ENCODE data around the gene GALNT18. TPM values are rescaled to one million over a fixed set of nuclear protein-coding genes. Genes with fewer than 3 reads are reported as not detected.

GALNT18 gene
- total RNA-seq, 1 donor from 2014 or later = 137 TPM

DNA sequence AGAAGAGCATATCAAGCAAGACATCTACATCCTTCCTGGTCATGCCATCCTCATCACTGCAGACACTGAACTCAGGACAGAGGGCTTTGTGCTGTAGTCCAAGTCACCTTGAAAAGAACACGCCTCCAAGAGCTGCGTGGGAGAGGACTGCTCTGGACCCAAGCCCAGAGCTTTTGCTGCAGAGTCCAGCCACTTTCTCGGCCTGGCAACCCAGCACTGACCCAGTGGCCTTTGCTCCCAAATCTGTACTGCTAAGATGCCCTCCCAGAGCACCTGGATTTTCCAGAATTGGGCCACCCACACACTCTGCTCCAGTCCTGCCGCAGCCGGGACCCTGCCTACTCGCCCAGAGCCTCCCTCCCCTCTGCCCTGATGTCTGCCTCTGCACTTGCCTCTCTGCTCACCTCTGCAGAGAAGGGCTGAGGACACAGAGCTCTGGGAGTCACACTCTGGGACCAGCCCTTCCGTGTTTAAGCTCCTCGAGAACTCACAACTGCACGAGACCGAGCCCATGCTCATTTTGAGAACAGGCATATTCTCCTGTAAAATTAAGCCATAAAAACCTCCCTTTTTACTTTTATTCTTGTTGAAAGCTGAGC is 185.0 kb downstream of the GALNT18 start:
- no peak for DNase-seq (ENCODE audit: low spot score)

DNA sequence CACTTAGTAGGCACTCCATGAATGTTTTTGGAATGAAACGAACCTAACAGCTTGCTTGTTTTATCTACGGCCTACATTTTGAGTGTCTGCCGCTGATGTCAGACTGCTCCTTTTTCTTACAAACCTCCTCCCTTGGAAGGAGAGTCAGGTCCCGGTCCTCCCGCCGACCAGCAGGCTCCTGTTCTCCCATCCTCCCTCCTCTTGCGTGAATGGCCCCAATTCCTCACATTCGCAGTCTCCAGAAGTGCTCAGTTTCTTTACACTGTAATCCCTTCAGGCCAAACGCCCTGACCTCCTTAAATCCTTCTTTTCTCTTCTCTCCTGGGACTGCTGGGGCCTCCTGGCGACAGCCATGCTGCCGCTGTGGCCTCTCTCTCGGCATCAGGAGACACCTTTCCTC is 186.2 kb downstream of the GALNT18 start:
- DNase-seq (ENCODE audit: low spot score) = peak; percentile 85

DNA sequence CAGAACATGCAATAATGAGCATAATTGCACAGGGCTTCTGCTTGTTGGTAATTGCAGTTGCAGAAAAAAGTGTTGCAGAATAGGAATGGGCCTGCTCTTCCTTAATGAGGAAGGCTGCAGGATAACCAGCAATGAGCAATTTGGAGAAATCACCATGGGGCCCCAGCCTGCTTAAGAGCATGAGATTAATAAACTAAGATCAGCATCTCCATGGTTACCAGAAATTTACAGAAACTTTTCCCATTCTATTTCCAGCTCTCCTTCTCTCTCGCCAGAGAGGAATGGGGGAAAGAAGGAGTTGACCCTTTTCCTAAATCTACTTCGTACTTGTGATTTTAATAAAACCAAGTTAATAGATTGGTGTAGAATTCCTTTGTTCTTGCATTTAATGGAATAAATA is 187.8 kb downstream of the GALNT18 start:
- DNase-seq (ENCODE audit: low spot score) = no peak

DNA sequence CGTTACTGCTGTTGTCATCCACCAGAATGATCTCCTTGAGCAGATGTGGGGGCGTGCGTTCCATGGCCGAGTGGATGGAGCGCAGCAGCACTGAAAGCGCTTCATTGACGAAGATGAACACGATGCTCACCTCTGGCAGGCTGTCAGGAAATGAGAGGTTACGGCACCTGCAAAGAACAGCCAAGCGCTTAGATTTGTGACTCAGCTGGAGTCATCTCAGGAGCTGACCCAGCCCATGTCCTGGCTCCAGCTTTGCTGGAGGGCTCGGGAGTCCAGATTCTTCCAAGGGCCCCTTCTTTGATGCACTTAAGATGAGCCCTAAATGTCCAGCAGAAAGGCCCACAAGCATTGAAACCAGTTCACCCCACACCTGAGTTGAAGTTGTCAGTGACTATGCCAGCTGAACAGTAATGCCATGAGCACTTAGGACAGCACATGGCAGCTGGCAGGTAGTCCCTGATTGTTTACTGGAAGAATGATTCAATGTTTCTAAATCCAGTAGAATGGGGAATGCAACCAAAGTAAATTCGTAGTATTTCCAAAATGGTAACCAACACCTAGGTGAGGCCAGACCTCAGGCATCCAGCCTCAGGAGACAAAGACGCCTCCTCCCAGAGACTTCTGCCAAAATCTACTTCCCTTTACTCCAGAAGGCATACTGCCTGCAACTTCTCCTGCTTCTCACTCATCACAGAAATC is 189.0 kb downstream of the GALNT18 start:
- DNase-seq (ENCODE audit: low spot score) = no peak

DNA sequence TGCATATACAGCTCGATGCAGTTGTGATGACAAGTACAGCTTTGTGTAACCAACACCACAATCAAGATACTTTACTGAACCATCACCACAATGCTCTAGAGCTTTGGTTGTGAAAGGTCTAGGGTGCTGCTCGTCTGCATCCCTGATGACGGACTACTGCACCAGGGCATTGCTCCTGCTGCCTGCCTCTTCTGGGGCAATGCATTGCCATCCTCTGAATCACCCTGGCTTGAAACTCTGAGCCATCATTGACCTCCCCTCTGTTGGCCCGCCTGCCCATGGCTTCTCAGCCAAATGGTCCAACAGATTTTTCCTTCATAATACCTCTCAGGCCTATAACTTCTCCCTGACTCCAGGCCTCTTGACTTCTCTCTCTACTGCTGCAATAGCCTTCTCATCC is 191.4 kb downstream of the GALNT18 start:
- no peak for DNase-seq (ENCODE audit: low spot score)

DNA sequence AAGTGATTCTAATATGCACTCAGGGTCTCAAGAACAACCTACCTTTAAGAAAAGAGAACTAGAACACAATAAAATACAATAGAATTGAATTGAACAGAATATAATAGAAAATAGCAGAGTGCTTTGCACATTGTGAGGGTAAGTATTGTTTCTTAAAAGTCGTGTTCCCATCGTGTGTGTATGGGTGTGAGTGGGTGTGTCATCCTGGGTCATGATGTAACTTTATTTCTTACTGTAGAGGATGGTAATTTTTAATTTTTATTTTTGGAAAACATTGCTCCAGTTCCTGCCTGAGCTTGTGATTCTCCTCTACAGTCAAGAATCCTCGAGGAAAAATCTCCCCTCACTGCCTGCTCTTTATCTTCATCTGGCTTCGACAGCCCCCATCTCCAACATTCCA is 193.1 kb downstream of the GALNT18 start:
- no peak for DNase-seq (ENCODE audit: low spot score)

DNA sequence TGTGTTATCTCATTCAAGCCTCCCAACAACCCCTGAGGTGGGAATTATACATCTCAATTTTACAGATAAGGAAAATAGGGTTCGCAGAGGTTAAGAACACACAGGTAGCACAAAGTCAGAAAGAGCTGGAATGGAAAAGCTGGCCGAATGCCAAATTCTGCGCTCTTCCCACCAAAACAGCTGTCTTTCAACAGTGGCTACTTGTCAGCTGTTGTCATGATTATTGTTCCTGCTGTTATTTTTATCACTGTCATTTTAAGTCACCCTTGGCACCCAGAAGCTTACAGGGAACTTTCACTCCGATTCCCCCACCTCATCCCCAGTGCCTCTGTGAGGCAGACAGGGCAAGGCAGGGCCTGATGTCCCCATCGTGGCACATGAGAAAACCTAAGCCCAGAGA is 194.3 kb downstream of the GALNT18 start:
- no peak for DNase-seq (ENCODE audit: low spot score)

DNA sequence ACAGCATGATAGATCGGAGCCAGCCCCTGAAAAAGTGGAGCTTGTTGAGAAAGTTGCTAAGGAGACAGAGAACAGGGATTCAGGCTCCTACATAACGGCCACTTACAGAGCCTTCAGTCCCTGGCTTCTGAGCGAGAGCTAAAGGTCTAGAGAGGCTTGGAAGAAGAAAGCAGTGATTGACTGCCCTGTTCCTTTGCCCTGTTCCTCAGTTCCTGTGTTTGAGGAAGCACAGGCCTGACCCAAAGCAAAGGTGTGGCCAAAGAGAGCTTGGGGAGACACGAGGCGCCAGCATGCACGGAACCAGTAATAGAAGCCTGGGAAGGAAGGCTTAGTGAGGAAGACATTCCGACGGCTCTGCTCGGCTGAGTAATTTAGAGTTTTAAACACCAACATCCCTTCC is 194.7 kb downstream of the GALNT18 start:
- peak; percentile 69 for DNase-seq (ENCODE audit: low spot score)

DNA sequence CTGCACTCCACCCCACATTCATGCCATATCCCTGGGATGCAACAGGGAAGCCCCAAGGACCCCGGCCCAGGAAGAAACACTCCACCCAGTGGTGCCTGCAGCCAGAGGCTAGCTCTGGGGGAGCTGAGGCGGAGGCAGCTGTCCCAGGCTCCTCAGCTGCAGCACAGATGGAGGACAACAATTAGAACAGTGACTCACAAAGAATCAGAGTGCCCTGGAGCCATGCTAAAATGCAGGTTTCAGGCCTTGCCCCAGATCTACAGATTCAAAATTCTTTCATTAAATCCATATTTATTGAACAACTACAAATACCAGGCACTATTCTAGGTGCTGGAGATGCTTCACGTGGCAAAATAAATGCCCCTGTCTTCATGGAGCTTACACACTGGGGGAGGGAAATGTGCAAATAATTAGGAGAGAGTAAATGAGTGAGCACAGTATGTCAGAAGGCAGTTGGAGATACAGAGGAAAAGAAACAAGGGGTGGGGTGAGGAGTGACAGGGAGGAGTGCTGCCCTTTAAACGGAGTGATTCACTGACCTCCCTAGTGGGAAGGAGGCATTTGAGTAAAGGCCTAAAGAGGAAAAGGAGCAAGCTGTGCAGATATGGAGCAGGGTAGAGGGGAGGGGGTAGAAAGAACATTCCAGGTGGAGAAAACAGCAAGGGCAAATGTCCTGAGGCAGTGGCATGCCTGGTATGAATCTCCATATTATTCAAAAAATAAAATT is 195.4 kb downstream of the GALNT18 start:
- no peak for DNase-seq (ENCODE audit: low spot score)

DNA sequence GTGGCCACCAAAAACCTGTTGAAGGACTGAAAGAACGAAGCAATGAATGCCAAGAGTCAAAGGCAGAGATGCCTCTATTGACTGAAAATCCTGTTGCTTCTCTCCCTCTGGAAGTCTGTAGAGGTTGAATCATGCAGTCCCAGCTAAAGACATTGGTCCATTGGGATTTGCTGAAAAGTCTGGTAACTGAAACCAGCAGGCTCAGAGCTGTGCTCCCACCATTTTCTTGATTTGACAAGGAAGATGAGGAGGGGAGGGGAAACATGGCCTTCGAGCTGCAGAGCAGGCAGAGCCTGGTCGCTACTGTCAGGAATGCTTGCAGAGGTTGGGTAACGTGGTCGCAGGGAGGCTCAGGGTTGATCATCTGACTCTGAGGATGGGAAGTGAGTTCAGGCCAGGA is 196.0 kb downstream of the GALNT18 start:
- DNase-seq (ENCODE audit: low spot score) = no peak

DNA sequence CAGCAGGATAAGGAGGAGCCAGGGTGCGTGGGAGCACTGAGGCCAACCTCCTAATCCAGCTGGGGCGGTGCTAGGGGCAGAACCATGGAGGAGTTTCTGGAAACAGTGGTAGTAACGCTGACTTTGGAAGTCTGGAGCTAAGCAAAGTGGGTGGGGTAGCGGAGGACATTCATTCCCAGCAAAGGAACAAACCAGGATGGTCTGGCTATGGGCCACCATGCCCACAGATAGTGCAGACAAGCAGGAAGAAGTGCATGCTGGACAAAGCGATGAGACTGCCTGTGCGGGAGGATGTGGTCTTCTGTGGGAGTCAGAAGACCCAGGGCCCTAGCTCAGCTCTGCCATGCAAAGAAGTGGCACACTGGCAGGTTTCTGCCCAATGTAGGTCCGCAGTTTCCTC is 197.1 kb downstream of the GALNT18 start:
- no peak for DNase-seq (ENCODE audit: low spot score)

DNA sequence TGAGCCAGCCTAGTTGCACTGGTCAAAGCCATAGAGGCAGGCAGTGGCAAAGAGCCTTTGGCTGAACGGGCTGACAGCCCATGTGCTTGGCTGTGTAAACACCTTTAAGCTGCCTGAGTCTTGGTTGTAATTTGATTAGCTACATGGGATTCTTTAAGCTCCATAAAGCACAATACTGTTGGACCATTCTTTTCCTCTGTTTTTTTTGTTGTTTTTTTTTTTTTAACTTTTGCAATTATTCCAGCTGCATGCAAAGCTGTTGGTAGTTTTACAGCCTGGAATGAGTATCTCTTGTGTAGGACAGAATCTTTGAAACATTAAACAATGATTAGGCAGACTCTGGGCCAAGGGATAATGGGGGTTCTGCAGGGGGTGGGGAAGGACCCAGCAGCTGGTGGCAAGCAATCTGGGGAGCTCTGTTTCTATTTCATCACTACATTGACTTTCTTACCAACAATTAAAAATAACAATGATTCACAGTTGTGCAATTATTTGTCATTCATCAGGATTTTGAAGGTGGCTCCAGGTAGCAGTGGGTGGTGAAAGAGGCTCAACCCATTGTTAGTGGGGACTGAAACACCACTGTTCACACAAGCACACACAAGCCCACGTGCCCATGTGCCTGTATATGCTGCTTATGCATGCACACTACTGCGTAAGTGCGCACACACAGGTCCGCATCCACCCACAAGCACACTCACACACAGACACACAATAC is 199.2 kb downstream of the GALNT18 start:
- DNase-seq (ENCODE audit: low spot score) = no peak

DNA sequence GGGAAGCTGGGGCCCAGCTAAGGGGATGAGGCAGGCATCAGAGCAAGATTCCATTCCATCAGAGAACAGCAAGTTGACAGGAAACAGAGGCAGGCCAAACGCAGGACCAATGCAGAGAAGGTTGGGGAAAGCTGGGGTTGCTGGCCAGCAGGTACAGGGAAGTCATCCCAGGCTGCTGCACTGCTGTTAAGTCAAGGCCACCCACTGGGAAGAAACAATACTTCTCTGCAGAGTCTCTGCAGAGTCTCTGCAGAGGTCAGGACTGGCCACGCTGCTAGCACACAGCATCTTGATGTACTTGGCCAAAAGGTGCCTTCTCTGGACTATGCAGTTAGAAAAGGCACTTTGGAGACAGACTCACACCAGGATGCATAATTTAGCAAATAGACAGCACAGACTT is 200.3 kb downstream of the GALNT18 start:
- DNase-seq (ENCODE audit: low spot score) = no peak

DNA sequence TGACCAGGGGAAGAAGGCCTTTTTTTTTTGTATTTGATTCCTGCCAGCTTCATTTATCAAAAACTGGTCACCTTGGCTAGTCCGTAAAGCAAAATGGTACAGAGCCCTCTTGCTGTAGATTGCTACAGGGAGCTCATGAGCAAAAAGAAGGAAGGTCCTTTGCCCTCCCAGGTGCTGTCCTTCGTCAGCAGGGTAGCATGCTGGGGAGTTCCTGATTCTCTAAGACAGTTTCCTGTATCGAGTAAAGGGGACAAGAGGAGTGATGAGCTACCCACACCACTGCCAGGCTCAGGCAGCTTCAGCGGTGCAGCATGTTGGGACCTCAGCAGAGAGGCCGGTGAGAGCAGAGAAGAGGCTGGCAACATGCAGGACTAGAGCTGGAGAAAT is 200.9 kb downstream of the GALNT18 start:
- no peak for DNase-seq (ENCODE audit: low spot score)

DNA sequence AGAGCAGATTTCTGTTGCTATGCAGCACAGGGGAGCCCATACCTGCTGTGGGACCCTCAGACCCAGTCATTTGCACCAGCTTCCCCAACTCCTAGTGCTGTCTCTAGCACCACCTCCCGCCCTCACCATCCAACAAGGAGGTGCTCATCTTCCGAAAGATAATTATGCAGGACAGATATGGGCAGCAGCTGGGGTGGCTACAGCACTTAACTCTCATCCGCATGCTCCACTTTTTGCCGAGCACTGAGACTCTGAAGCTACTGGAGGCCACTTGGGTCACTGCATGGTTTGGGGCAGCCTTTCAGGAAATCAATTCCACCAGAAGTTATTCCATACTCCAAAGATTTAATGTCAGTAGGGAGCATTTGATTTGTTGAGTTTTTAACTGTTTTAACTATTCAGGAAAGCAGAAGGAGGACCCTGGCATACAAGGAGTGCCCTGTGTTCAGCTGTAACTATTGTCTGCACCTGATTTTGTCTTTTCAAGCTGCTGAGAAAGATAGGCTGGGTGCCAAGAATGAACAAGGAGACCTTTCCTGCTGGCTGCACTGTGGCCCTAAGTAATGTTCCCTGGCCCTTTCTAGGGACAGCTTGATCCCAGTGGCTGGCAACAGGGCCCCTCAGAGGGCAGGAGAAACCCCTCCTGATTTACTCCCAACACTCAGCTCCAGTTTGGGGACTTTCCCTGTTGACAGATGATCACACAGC is 201.5 kb downstream of the GALNT18 start:
- no peak for DNase-seq (ENCODE audit: low spot score)

DNA sequence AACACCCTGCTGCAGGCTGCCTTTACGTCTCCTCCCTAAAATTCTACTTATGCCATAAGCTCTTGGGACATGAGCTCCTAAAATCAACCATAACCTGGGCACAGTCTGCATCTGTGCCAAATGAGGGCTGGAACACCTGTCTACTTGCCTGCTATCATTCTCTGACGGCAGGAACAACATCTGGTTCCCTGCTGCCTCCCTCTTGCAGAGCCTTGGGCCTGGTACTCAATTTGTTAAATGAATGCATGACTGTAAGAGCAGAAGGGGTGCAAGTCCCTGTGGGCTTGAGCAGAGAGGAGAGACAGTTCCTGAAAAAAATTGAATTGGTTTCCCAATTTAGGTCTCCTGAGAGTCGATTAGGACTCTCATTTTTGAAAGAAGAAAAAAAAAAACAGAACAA is 202.1 kb downstream of the GALNT18 start:
- no peak for DNase-seq (ENCODE audit: low spot score)

DNA sequence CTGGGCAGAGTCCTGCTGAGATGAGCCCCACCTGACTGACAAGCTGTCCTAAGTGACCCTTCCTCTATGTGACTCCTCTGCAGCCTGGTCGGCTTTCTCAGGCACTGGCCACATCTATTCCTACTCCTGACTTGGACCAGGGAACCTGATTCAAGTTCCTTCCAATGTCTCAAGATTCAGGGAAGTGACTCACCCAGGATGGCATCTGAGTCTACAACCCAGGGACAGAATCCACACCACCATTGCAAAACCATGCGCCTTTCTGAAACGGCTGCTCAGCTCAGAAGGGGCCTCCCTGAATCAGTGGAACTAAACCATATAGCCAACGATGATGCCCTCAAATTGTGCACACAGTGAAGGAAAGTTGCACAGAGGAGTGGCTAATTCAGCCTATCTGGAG is 204.9 kb downstream of the GALNT18 start:
- no peak for DNase-seq (ENCODE audit: low spot score)

DNA sequence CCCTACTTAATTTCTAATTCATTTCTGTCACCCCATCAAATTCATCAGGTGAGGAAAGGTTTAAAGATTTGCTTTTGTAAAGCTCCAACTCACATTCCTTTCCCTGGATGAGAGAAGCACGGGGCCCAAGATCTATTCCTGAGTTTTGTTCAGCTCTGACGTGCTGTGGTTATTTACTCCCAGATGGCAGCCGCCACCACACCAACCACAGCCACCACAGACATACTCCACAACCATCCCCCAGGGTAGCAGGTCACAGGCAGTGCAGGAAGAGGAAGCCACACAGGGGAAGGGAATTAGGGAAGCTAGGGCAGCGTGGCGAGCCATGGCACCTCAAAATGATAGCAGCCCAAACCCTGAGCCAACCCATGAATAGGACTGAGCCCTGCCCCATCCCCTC is 205.3 kb downstream of the GALNT18 start:
- DNase-seq (ENCODE audit: low spot score) = no peak

DNA sequence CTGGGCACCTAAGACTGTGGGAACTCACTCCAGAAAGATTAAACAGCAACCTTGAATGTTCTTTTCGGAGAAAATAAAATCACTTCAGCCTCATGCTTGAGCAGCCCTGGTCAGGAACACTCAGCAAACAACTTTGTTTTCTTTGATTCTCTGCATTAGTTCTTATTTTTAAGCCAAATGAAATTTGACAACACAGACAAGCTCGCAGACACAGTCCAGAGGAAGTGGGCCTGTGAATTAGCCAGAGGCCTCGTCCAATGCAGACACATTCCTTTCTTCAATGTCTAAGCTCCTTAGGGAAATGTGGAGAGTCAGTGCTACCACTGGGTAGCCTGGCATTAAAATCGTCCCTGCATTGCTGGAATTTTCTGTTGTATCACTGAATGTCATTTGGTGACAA is 205.9 kb downstream of the GALNT18 start:
- peak; percentile 73 for DNase-seq (ENCODE audit: low spot score)

DNA sequence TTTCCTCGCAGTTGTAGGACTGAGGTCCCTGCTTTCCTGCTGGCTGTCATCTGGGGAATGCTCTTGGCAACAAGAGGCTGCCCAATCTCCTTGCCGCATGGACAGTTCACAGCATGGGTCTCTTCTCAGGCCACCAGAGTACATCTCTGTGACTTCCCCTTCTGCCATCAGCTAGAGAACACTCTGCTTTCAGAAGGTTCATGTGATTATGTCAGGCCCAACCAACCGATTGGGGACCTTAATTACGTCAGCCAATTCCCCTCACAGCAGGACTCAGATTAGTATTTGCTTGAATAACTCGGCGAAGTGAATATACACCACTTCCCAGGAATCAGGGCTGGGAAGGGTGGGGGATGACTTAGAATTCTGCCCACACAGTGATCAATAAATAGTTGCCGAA is 206.8 kb downstream of the GALNT18 start:
- no peak for DNase-seq (ENCODE audit: low spot score)

DNA sequence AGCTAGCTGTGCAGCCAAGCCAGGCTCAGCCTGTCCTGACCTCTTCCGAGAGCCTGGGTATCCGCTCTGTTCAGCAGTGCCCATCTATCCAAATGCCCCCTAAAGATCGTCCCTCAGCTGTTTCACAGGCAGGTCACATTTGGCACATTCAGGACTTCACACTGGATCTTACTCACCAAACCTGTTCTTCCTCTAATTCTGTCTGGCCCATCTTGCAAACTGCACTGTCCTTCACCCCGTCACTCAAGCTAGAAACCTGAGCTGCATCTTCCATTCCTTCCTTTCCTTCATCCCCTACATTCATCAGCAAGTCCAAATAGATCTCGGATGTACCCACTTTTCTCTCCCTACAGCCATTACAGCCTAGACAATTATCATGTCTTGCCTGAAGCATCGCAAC is 208.0 kb downstream of the GALNT18 start:
- DNase-seq (ENCODE audit: low spot score) = peak; percentile 48

Measured in umbilical cord (tissue), 2 donors.